HepG2 (cell line): ENCODE measurements around the gene COX4I2. TPM values are rescaled to one million over a fixed set of nuclear protein-coding genes. Genes with fewer than 3 reads are reported as not detected.

Experiments used
- DPF2 ChIP-seq: sonication (generic); formaldehyde crosslinking; IDR thresholded peaks from 2 replicates; pipeline ENCODE4 v1.4.0; 2020; ENCODE audit warnings: mild to moderate bottlenecking, low read depth, missing genetic modification reagents, borderline replicate concordance
- KLF16 ChIP-seq, 2 experiments: sonication (generic) in 1 of 2; formaldehyde crosslinking in 1 of 2; IDR thresholded peaks; 2 replicates each; pipeline versions ENCODE4 v1.6.1 to v1.8.0; 2016 to 2023; ENCODE audit warnings: missing genetic modification reagents in 2 of 2, missing compliant biosample characterization in 1 of 2
- NRL ChIP-seq: sonication (generic); formaldehyde crosslinking; IDR thresholded peaks from 2 replicates; pipeline ENCODE4 v1.5.0; 2020; ENCODE audit warnings: missing genetic modification reagents, mild to moderate bottlenecking, moderate library complexity, borderline replicate concordance
- STAT6 ChIP-seq: sonication (generic); formaldehyde crosslinking; IDR thresholded peaks from 2 replicates; pipeline ENCODE4 v1.4.0; 2020; ENCODE audit warnings: missing genetic modification reagents, mild to moderate bottlenecking, borderline replicate concordance
- ZHX2 ChIP-seq, 2 experiments: sonication (generic) in 1 of 2; formaldehyde crosslinking in 1 of 2; IDR thresholded peaks; 2 replicates each; pipeline versions ENCODE4 v1.6.1 to v1.9.0; 2014 to 2022; ENCODE audit warnings: antibody characterized with exemption in 1 of 2, borderline replicate concordance in 1 of 2, inconsistent platforms in 1 of 2, low read depth in 1 of 2, missing genetic modification reagents in 1 of 2
- ZNF503 ChIP-seq: sonication (generic); formaldehyde crosslinking; IDR thresholded peaks from 2 replicates; pipeline ENCODE4 v1.4.0; 2020; ENCODE audit warnings: missing genetic modification reagents
- ZNF713 ChIP-seq: sonication (generic); formaldehyde crosslinking; IDR thresholded peaks from 2 replicates; pipeline ENCODE4 v1.4.0; 2020; ENCODE audit warnings: mild to moderate bottlenecking, missing genetic modification reagents
- polyA plus RNA-seq, 8 experiments: library from polyadenylated mRNA; depleted of rRNA in 3 of 8; stranded (reverse) in 7 of 8; unstranded in 1 of 8; fragments of >200 nt; fragmentation: Illumina TruSeq in 4 of 8; extraction: Trizol in 4 of 8; gene quantifications; 2 replicates each; pipeline versions ENCODE4 v1.2.1 to v1.2.3, GENCODE V29; 2011 to 2016; ENCODE audit warnings: low read depth in 4 of 8, missing spikeins in 1 of 8, mixed read lengths in 1 of 8; ENCODE audit not compliant: insufficient read depth in 1 of 8
- total RNA-seq, 5 experiments: library from RNA; depleted of rRNA; stranded (reverse); fragments of >200 nt; fragmentation: Illumina TruSeq; extraction: Trizol; gene quantifications; 2 replicates each; pipeline ENCODE4 v1.2.3, GENCODE V29; 2016; ENCODE audit warnings: low read depth in 1 of 5
- TF ChIP-seq, protein P1 (sequence below): IDR thresholded peaks from 2 replicates; pipeline ENCODE4 v1.6.1; 2016; ENCODE audit warnings: missing compliant biosample characterization, missing genetic modification reagents, borderline replicate concordance
- TF ChIP-seq, protein P2 (sequence below), 2 experiments: IDR thresholded peaks; 2 replicates each; pipeline ENCODE4 v1.6.1; 2011 to 2012; ENCODE audit warnings: low read length in 2 of 2, borderline replicate concordance in 1 of 2, low read depth in 1 of 2, mild to moderate bottlenecking in 1 of 2, moderate library complexity in 1 of 2

Gene COX4I2
- total and polyA plus RNA-seq, 2 of the 13 experiments (the other 11 are each of a cell fraction or from before 2014, with no cell fraction given): 1.1 TPM; not detected in 1

DNA sequence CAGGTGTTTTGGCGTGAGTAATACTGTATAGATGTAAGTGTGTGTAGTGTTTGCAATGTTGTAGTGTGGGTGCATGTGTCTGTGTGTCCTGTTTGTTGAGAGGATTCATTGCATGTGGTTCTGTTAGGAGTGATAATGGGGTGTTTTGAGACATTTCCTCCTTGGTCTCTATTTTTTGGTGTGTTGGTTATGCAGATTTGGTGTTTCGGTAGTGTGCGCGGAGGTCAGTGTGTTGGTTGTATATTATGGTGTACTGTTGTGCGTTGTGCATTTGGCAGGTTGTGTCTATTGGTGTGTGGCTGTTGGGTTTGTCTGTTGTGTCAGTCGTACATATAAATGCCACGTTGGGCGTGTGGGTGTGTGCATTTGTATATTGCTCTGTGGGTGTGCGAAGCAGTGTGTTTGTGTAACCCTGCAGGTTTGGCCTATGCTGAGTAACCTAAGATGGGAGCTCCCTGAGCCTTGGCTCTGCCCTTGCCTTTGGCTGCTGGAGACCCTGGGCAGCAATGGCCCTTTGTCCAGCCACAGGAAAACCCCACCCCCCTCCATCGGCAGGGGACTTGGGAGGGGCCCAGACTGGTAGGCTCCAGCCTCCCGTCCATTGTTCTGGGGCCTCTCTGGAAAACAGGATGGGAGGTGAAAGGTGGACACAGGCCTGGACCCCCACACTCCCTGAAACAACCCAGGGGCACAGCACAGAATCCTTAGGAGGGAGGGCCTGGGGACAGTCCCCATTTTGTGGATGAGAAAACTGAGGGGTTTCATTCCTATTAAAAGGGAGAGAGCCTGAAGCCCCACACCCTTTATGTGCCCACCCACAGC lies 42.9 kb upstream of the COX4I2 start (continued):
- TF ChIP-seq ZHX2 (IDR thresholded peaks at IDR 0.05; ENCODE audit: low read depth): peak; percentile 82
- no peak for TF ChIP-seq ZHX2 (CRISPR knock-in tag; IDR thresholded peaks at IDR 0.05; ENCODE audit: borderline replicate concordance)
- TF ChIP-seq, protein P1, sequence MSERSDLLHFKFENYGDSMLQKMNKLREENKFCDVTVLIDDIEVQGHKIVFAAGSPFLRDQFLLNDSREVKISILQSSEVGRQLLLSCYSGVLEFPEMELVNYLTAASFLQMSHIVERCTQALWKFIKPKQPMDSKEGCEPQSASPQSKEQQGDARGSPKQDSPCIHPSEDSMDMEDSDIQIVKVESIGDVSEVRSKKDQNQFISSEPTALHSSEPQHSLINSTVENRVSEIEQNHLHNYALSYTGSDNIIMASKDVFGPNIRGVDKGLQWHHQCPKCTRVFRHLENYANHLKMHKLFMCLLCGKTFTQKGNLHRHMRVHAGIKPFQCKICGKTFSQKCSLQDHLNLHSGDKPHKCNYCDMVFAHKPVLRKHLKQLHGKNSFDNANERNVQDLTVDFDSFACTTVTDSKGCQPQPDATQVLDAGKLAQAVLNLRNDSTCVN (CRISPR knock-in tag): 0 out of 2 replicates have a peak, but pooled peaks have one; percentile 46
- TF ChIP-seq NRL: no peak; the same call in 1 of the 2 replicates
- TF ChIP-seq, protein P2, sequence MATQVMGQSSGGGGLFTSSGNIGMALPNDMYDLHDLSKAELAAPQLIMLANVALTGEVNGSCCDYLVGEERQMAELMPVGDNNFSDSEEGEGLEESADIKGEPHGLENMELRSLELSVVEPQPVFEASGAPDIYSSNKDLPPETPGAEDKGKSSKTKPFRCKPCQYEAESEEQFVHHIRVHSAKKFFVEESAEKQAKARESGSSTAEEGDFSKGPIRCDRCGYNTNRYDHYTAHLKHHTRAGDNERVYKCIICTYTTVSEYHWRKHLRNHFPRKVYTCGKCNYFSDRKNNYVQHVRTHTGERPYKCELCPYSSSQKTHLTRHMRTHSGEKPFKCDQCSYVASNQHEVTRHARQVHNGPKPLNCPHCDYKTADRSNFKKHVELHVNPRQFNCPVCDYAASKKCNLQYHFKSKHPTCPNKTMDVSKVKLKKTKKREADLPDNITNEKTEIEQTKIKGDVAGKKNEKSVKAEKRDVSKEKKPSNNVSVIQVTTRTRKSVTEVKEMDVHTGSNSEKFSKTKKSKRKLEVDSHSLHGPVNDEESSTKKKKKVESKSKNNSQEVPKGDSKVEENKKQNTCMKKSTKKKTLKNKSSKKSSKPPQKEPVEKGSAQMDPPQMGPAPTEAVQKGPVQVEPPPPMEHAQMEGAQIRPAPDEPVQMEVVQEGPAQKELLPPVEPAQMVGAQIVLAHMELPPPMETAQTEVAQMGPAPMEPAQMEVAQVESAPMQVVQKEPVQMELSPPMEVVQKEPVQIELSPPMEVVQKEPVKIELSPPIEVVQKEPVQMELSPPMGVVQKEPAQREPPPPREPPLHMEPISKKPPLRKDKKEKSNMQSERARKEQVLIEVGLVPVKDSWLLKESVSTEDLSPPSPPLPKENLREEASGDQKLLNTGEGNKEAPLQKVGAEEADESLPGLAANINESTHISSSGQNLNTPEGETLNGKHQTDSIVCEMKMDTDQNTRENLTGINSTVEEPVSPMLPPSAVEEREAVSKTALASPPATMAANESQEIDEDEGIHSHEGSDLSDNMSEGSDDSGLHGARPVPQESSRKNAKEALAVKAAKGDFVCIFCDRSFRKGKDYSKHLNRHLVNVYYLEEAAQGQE (IDR thresholded peaks at IDR 0.05; ENCODE audit: borderline replicate concordance in 1 of 2, low read depth in 1 of 2, low read length in 2 of 2): peak in 1 of 2 experiments; percentile 10; a peak in 2 of 4 replicates
- TF ChIP-seq KLF16 (CRISPR knock-in tag; IDR thresholded peaks at IDR 0.05): peak in 1 of 2 experiments; percentile 75; a peak in 2 of 4 replicates
- no peak; the same call in 1 of the 2 replicates for TF ChIP-seq STAT6 (CRISPR knock-in tag)
- TF ChIP-seq ZNF503: peak; percentile 42; the same call in 1 of the 2 replicates
- peak; percentile 93 for TF ChIP-seq ZNF713 (CRISPR knock-in tag)
- peak; percentile 74 for TF ChIP-seq DPF2
